Fibroblast of skin of scalp (primary cell): ENCODE results near the gene ARHGAP15.
A peak's percentile ranks its signal among the peaks of the same experiment; 100 is the strongest.

Source experiments
- DNase-seq: peaks from one replicate; pipeline ENCODE4 v3.0.0-alpha.2; 2013

Gene ARHGAP15

DNA sequence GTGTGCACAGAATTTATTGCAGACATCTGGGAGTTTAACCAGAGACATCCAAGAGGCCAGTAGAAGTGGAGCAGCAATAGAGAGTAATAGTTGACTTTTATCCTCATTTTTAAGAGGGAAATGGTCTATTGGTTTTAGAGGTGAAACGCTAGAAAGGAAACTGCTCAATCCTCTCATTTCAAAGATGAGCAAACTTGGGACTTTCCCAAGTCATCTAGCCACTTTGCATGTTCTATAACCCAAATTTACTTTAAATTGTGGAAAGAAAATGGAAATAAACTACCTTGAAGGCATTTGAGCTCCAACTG, 601.7 kb downstream of the ARHGAP15 start:
- DNase-seq, result no peak

DNA sequence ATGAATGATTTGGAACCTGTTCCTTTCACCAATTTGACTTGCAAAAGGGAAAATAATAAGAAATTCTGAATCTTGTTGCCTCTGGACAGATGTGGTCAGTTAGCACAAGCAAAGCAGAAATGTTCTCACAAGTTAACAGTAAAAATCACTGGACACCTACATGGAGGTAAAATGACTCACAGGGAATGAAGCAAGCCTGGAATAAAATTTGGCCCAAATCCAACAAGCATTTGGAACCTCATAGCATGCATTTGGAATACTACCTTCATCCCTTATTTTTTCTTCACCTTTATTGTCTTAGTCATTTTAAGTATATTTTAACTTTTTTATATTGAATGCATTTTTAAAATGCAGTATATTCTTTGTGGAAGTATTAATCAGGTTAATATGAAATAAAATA, 602.9 kb downstream of the ARHGAP15 start:
- DNase-seq, result no peak

DNA sequence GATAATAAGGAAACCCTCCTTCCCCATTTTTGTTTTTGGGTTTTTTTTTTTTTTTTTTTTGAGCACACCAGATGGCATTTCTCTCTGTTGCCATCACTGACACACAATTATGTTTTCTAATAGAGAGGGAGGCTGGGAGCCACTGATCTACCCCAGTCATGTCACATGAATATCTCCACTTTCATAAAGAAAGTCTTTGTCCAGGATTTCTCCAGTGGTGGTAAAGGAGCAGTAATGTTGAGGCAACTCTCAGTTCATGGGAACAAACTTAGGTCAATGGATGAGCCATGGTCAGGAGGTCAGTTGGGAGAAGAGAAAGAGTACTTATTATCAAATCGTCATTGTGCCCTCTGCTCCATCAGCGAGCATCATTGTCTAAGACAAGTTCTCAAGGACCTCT, 603.7 kb downstream of the ARHGAP15 start:
- DNase-seq, result no peak

DNA sequence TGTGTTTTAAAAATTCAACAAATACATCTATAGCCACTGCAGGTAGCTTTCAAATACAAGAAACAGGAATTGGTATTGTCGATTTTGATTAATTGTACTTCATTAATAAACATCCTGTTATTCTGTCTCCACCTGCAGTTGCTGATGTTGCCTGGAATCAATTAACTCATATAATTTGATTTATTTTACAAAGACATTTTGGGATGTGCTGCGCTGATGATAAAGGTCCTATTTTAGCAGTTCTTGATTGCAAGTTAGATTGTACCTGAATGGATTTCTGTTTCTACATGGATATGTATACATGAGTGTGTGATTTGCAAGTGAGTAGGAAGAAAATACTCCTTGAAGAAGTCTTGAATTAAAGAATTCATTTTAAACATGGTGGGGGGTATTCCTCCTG, 605.3 kb downstream of the ARHGAP15 start:
- no peak for DNase-seq

DNA sequence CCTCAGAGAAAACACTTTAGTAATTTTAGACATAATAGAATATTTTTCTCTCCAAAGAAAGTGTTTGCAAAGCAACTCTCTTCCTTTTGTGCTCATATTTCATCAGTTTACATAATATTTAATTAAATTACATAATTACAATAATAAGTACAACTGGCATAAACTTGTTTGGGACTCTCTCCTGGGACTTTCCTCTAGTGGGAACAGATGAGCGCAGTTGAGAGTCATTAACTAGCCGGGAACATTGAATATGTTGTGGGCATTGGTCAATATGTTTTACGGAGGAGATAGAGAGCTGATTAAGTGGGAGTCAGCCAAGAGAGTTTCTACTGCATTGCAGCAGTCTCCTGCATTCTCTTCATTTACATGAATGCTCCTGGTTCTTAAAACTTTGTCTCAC, 607.7 kb downstream of the ARHGAP15 start:
- no peak for DNase-seq

DNA sequence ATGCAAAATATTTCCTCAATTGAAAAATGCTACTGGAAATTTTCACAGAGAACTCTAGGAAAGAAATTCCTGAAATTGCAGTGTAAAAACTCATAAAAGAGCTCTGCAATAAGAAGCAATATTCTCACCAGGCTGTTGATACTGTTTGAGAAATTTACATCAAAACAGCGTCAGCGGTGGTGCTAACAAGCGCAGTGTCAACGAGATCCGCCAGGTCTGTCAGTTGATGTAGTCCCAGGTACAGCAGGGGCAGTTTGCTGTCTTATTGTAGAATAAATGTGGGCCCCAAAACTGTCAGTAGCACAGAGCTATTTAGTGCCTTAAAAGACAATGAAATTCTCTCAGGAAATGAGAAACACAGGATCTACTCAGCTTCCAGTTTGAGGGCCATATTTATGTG, 611.2 kb downstream of the ARHGAP15 start:
- DNase-seq, result no peak

DNA sequence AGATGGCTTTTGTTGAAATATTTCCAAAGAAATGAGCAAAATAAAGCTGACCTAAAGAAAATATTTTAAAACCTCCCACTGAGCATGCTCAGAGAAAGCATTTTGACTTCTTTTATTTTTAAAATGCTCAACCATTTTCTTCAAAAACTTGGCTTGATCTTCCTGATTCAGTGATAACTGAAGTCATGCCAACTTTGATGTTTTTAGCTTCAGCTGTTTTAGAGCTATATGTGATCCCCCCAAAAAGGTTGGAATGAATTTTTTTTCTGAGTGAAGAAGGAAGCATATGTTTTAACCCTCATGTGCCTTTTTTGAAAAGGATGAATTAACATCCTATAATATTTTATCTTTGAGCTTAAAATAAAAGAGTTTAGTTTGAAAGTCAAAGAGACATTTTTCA, 612.0 kb downstream of the ARHGAP15 start:
- no peak for DNase-seq

DNA sequence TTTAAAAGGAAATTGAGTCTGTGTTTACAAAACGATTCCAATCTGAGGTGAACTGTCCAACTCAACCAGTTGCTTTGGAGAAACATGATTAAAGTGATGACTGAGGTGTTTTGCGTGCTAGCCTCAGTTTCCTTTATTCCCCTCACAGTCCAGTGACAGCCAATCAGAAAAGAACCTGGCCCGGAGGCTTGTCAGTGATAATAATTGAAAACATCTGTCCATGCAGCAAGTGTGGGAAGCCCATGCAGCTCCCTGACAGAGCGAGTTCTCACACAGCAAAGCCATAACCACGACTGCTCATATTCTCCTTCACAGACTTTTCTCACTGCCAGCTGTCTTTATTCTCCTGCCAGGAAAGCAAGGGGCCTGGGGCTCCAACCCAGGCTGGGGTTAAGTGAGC, 613.4 kb downstream of the ARHGAP15 start:
- peak; percentile 56 for DNase-seq

DNA sequence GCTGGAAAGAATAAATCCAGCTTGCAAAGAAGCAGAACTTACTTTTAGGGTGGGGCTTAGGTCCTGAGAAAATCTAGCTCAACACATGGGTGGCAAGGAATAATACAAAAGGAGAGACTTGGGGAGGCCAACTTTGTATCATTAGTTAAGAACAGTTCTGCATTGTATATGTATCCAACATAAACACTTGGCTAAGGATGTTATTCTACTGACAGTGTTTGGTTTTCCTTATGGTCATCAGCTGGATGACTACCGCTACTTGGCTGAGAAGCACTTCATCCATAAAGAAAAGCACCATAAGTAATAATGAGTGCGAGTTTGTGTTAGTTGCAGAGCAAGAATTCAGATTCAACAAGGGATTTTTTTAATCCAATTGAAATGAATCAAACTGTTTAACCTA, 614.9 kb downstream of the ARHGAP15 start:
- DNase-seq, result no peak

DNA sequence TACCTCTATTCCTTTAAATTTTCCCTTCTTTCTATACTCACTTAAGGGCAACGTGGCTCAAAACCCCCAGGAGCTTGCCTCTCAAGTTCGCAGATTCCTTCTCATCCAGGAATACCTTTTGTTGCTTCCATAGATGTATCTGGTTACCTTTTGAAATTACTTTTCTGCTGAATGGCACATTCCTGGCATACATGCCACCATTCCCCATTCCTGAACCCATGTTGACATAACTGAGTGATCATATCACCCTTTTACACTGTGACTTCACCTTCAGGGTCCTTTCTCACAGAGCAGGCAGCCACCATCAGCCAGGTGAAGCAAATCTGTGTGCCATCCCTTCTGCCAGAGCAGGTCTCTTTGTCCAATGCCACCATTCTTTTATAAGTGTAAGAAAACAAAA, 615.8 kb downstream of the ARHGAP15 start:
- DNase-seq, result no peak

DNA sequence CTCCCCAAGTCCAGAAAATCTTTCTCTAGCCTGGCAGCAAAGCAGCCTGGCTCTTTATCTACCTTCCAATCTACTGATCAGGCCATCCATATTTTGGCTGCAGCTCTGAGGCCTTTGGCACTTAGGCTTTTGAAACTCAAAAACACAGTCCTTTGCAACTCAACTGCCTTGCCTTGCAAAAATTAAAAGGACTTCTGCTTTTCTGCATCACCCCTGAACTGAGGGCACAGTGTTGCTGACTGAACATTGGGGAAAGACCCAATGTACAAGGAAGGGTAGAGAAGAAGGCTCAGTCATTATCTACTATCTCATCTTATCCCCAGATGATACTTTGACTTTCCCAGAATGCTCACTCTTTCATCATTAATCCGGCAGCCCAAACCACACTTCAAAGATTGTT, 625.5 kb downstream of the ARHGAP15 start:
- DNase-seq, result no peak

DNA sequence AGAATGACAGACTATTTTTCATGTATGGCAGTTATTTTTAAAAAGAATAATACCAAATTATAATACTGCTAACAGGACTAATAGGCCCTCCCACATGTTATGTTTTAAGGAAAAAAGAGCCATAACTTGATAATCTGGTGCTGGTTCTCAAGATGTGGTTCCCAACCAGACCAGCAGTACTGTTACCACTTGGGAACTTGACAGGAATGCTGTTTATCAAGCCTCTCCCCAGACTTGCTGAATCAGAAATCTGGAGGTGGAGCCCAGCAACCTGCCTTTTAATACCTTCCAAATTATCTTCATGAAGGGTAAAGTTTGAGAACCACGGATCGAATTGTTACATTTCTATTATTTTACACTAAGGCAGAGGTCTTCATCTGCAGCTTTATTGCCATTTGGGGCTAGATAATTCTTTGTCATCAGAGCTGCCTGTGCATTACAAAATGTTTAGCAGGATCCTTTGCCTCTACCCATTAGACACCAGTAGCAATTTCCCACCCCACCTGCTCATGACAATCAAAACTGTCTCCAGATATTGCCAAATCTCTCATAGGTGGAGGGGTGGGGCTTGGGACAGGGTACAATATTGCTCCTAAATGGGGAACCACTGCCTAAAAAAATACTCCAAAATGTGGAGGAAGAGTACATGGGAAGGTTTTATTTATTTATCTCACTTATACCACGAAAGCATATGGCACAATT, 629.6 kb downstream of the ARHGAP15 start:
- DNase-seq, result no peak

DNA sequence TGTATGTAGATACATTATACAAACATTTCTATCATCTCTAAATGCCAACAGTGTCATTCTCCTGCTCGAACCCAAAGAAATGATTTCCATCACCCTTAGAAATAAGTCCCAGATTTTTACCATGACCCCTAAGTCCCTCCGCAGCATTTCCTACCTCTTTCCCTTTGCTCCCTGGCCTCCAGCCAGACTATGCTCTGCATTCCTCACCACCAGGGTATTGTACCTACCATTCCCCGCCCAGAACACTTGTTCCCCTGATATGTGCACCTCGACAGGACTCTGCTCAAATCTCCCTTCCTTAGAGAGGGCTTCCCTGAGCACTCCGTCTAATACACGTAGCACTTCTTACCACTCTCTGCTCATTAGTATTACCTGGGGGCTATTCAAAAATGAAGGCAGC, 630.2 kb downstream of the ARHGAP15 start:
- no peak for DNase-seq

DNA sequence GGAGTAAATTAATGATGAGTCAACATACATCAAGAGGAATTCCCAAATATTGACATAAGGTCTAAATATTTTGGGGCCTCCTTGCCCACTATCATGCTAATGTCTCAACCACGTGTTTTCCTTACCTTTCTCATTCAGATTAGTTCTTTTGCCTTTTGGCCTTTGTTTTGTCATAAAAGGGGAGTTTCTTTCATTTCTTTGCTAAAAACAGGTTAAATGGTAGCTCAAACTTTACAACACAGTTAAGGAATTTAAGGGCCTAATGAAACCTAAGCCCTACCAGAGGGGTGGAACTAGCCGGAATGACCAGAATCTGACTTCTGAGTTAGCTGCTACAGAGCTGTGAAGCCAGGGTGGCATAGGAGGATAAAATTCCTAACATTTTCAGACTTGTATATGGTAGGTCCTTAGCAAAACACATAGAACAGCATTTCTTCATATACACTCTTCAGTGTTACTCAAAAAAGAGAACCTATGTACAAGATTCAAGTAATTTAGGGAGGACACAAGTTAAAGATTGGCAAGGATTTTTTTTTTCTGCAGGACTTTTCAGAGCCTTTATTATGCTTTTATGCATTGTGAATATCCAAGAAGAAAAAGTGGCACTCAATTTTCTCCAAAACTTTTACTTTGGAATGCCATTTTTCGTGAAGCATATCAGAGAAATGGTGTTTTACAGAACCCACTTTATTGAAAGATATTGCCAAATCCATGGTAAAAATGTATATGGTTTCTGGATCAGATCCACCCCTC, 633.1 kb downstream of the ARHGAP15 start:
- peak; percentile 8 for DNase-seq

DNA sequence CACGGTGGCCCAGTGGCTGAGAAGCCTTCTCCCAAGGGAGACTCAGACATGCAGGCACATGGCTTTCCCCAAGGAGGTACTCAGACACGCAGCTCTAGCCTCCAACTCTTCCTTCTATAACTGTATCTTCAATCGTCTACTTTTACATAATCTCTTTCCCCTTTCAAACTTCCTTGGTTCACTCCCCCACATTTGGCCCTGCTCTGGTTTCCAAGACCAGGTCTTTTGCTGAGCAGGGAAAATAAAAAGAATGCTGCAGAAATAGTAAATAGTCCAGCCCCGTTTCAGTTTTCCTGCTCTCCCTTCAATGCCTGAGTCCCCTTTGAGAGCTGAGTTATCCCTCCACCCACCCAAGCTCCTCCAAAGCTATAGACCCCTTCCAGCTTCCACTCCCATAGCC, 635.0 kb downstream of the ARHGAP15 start:
- no peak for DNase-seq

DNA sequence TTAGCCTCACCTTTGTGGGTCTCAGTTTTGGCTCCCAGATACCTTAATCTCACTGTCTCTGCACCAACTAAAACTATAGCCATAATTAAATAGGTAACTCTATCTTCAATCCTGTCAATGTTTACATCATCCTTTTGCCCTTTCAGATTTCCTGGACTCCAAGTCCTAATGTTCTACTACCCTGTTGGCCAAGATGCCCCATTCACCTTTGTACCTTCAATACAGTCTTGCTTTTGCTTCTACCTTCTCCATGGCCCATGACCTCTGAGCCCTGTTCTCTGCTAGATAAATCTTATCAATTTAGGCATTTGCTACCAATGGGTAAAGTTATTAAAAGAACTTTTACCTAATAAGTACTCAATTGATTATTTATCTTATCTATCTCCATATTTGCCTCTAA, 635.5 kb downstream of the ARHGAP15 start:
- DNase-seq, result no peak

DNA sequence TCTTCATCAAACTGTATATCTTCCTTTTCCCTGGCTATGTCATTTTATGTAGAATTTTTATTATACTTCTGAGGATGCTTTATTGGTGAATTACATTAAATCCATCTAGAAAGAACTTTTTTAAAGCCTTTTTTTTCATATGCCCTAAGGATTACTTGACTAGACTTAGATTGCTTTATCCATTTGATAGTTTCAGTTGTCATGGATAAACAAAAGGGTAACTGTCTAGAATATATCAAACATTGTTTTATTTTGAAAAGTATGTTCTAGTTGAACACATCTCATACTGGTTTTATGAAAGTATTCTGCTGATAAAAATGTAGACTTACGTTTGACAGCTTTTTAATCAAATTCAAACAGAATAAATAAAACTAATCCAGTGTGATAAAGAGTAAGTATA, 639.8 kb downstream of the ARHGAP15 start:
- no peak for DNase-seq

DNA sequence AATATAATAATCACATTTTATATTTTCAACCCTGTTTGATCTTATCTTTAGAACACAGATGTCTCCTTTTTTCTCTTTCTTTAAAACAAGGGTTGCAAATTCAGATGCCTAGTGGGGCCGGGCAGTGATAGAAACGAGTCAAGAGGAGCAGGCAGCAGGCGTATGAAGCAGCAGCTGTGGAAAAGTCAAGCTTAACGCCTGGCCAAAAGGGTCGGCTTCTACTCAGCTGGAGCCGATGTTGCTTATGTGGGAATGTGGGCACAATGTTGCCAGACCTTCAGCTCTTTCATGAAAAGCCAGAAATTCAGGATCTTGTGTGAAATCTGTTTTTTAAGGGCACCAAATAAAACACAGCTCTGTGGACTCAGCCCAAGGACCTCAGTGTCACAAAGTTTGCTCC, 642.7 kb downstream of the ARHGAP15 start:
- DNase-seq, result no peak

DNA sequence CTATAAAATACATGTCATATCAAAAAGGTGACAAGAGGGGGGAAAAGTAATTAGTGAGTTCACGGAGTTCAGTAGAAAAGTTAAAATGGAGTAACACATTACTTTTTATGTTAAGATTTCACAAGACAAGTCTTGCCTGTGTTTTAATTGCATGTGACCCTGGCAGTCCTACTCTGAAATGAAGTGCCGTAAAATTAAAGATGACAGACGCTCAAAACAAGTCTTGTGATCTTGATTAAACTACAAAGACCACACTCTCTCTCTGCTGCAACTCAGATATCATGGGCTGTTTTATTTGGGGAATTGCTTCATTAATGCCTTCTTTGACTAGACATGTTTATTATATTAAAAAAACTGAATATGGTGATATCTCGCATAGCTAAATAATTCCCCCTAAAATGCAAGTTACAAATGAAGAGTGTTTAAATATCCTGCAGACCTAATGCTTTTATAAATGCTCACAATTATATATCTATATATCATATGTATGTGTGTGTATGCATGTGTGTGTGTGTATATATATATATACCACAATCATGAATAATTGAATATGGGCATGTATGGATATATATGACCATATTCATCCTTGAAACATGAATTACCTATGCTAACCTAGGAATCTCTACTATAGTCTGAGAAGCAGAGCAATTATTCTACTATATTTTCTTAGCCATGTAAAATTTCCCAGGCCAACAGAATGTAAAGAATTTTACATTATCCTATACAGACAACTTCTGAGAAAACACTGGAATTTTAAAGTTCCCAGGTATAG, 647.5 kb downstream of the ARHGAP15 start:
- no peak for DNase-seq

DNA sequence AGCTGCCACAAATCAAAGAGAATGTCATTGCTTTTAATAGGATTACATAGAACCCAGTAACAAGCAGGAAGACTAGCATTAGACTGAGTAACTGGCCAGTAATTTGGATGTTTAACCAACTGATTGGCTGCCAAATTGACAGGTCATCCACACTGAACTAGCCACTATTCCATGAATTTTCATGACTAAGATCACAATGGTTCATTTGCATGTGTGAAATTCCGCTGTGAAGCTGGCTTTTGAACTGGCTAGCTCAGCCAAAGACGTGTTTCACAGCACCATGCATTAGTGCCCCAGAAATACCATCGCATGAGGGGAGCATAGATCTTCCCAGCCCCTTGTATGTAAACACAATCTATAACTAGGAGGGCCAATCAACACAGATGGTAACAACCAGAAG, 649.8 kb downstream of the ARHGAP15 start:
- DNase-seq, result peak; percentile 36

DNA sequence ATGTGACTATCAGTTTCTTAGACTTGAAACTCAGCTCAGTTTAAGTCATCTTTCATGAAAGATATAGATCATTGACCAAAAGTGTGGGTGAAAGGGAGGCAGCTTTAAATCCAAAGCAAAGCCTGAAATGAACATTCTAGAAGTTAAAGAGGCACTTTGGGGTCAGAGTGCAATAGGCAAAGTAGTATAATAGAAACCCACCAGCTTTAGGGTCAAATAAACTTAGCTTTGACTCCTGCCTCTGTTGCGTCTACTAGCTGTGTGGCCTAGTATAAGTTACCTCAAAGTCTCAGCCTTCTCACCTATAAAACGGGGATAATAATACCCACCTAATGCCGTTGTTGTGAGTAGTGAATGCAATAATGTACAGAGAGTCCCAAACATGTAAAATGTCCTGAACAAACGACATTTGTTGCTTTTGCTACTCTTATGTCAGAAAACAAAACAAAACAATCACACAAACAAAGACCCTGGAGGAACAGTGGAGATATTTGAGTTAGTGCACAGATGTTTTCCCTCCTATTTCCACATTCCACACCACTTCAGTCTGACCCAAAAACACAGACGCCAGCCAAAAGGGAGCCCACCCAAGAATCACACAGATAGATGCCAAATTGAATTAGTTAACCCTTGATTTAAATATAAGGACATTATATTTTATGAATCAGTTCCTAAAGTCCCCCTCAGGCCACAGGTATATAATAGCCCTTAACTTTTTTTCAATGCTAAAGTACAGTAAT, 657.0 kb downstream of the ARHGAP15 start:
- no peak for DNase-seq

DNA sequence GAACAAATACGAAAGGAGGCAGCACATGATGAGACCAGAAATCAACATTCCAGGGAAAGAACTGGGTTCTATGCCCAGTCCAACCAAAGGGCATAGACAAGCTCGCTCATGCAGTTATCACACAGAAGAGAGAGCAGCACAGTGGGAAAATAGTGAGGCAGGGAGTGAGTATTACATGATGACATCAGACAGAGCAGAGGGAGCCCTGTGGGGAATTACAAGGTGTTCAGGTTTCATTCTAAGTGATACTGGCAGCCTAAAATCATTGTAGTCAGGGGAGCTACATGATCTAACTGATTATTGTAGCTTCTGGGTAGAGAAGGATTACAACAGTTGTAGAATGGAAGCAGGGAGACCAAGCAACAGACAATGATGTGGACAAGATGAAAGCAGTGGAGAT, 658.5 kb downstream of the ARHGAP15 start:
- DNase-seq, result no peak

DNA sequence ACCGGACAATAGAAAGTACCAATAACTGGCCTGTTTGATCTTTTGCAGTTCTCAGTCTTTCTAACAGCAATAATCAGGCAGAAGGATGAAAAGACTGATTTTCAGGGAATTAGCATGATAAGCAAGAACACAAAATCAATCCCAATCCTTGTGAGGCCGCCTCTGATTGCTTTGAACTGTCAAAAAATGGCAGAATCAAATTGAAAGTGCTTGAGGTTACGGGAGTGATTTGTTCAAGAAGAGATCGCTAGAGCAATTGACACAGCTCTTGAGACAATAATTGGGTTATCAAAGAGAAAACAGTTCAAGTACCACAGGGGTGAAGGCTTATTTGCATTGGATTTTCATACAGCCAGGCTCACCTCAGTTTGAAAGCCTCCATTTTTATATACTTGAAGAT, 663.4 kb downstream of the ARHGAP15 start:
- DNase-seq, result no peak
